T follicular helper cell (primary cell): ENCODE data around the gene TLCD5.

Source experiments
- DNase-seq: peaks from one replicate; pipeline ENCODE4 v3.0.0-alpha.2; 2020; ENCODE audit warnings: low read depth
- total RNA-seq, 2 experiments: gene quantifications; one replicate each; lab custom pipeline; 2026; lab: John Stamatoyannopoulos, UW

TLCD5 gene
- 1.2 to 1.7 reads per million in 2 experiments for total RNA-seq

- no peak for DNase-seq
Observed at GRCh38 chr11:120324932-120325810, at the start of gene TLCD5. TLCD5 (plus strand) TSS chr11:120325299; CDS start chr11:120327442, 2,143 bp downstream.

GRCh38 chr11:120279502-120279901, 45.6 kb upstream of the TLCD5 start:
- DNase-seq = no peak

- DNase-seq = no peak
Observed at GRCh38 chr11:120280600-120281051, 44.5 kb upstream of the TLCD5 start.

- DNase-seq = no peak
Observed at GRCh38 chr11:120281143-120281795, 43.8 kb upstream of the TLCD5 start.

- DNase-seq = no peak
Observed at GRCh38 chr11:120283124-120283523, 42.0 kb upstream of the TLCD5 start.

GRCh38 chr11:120284272-120284671, 40.8 kb upstream of the TLCD5 start:
- no peak for DNase-seq

GRCh38 chr11:120285256-120285655, 39.8 kb upstream of the TLCD5 start:
- no peak for DNase-seq

GRCh38 chr11:120288021-120288420, 37.1 kb upstream of the TLCD5 start:
- DNase-seq = no peak

GRCh38 chr11:120289426-120289825, 35.7 kb upstream of the TLCD5 start:
- DNase-seq = no peak

- DNase-seq = no peak
Observed at GRCh38 chr11:120290956-120291355, 34.1 kb upstream of the TLCD5 start.

- DNase-seq = no peak
Observed at GRCh38 chr11:120293038-120293800, 31.9 kb upstream of the TLCD5 start.

GRCh38 chr11:120294096-120294495, 31.0 kb upstream of the TLCD5 start:
- DNase-seq = no peak

GRCh38 chr11:120295099-120295498, 30.0 kb upstream of the TLCD5 start:
- DNase-seq = no peak

- DNase-seq = no peak
Observed at GRCh38 chr11:120296554-120296953, 28.5 kb upstream of the TLCD5 start.

GRCh38 chr11:120298461-120298860, 26.6 kb upstream of the TLCD5 start:
- no peak for DNase-seq

GRCh38 chr11:120302001-120302805, 22.9 kb upstream of the TLCD5 start:
- DNase-seq = no peak

- peak; percentile 35 for DNase-seq
Observed at GRCh38 chr11:120303004-120303637, 22.0 kb upstream of the TLCD5 start.

- DNase-seq = no peak
Observed at GRCh38 chr11:120304526-120304925, 20.6 kb upstream of the TLCD5 start.

GRCh38 chr11:120305286-120305685, 19.8 kb upstream of the TLCD5 start:
- DNase-seq = no peak

GRCh38 chr11:120306519-120307242, 18.4 kb upstream of the TLCD5 start:
- DNase-seq = no peak
